A673 (cell line): ENCODE data around the gene CCDC141. TPM values are rescaled to one million over a fixed set of nuclear protein-coding genes. Genes with fewer than 3 reads are reported as not detected.

Experiments
- BruUV-seq: library from RNA; stranded (reverse); fragments of 400-500 nt; replicated peaks from 2 replicates; lab custom pipeline; 2021; lab: Mats Ljungman, UMichigan
- CTCF ChIA-PET: fragments of 300-600 bp; sonication (Branson Sonifier 250); formaldehyde crosslinking; loops from one replicate; lab custom pipeline; 2022; ENCODE audit warnings: antibody characterized with exemption; lab: Charles Lee
- POLR2A ChIA-PET: fragments of 300-600 bp; sonication (Branson Sonifier 250); formaldehyde crosslinking; loops from one replicate; lab custom pipeline; 2022; ENCODE audit warnings: antibody characterized with exemption; ENCODE audit not compliant: low non-redundant PET; lab: Charles Lee
- DNase-seq: peaks from one replicate; pipeline ENCODE4 v3.0.0-alpha.2; 2015; ENCODE audit warnings: low spot score
- H3K27ac ChIP-seq: fragments of 200-600 bp; sonication (generic); 2 replicates; pipeline ENCODE4 v1.5.1; 2016; ENCODE audit warnings: mixed run types, low read depth, mild to moderate bottlenecking, mixed read lengths, antibody characterized with exemption, low read length; ENCODE audit not compliant: poor library complexity, severe bottlenecking
- H3K27me3 ChIP-seq: fragments of 200-600 bp; sonication (generic); replicated peaks from 2 replicates; pipeline ENCODE4 v1.6.1; 2017; ENCODE audit warnings: mixed run types, low read depth, mild to moderate bottlenecking, mixed read lengths, antibody characterized with exemption, low read length; ENCODE audit not compliant: insufficient read depth, poor library complexity
- H3K36me3 ChIP-seq: fragments of 200-600 bp; sonication (generic); 2 replicates; pipeline ENCODE4 v1.6.1; 2016; ENCODE audit warnings: mixed run types, mild to moderate bottlenecking, mixed read lengths, antibody characterized with exemption, low read length; ENCODE audit not compliant: insufficient read depth, poor library complexity, severe bottlenecking
- H3K4me1 ChIP-seq: fragments of 200-600 bp; sonication (generic); 2 replicates; pipeline ENCODE4 v1.6.1; 2017; ENCODE audit warnings: mixed run types, mild to moderate bottlenecking, mixed read lengths, antibody characterized with exemption, low read length; ENCODE audit not compliant: insufficient read depth, poor library complexity, severe bottlenecking
- H3K4me3 ChIP-seq: fragments of 200-600 bp; sonication (generic); 2 replicates; pipeline ENCODE4 v1.5.1; 2016; ENCODE audit warnings: low read depth, mixed run types, mild to moderate bottlenecking, mixed read lengths, low read length; ENCODE audit not compliant: poor library complexity, severe bottlenecking
- H3K9me3 ChIP-seq: fragments of 200-600 bp; sonication (generic); 2 replicates; pipeline ENCODE4 v1.6.1; 2016; ENCODE audit warnings: mixed run types, low read depth, mild to moderate bottlenecking, mixed read lengths, antibody characterized with exemption, low read length; ENCODE audit not compliant: poor library complexity, severe bottlenecking
- EZH2 ChIP-seq: fragments of 200-600 bp; sonication (generic); IDR thresholded peaks from 2 replicates; pipeline ENCODE4 v1.6.1; 2017; ENCODE audit warnings: borderline replicate concordance, low read depth, mild to moderate bottlenecking, mixed read lengths, antibody characterized with exemption, low read length; ENCODE audit not compliant: poor library complexity, severe bottlenecking
- intact Hi-C: fragments of 100-400 bp; cut with micrococcal nuclease; formaldehyde crosslinking; loops from one replicate; pipeline ENCODE4 v1.10.0; 2022; ENCODE audit not compliant: unreplicated experiment
- total RNA-seq: library from RNA; stranded (reverse); gene quantifications from 2 replicates; pipeline ENCODE4 v1.2.3, GENCODE V29; 2021
- TF ChIP-seq, protein P1 (sequence below): fragments of 300-800, 200-600 bp; sonication (generic); conservative IDR thresholded peaks from 2 replicates; pipeline ENCODE4 v1.5.1; 2017; ENCODE audit warnings: low read depth, mild to moderate bottlenecking, antibody characterized with exemption, low read length, moderate library complexity, mixed read lengths

The CCDC141 gene
- total RNA-seq, 1 experiment from 2014 or later = not detected

DNA sequence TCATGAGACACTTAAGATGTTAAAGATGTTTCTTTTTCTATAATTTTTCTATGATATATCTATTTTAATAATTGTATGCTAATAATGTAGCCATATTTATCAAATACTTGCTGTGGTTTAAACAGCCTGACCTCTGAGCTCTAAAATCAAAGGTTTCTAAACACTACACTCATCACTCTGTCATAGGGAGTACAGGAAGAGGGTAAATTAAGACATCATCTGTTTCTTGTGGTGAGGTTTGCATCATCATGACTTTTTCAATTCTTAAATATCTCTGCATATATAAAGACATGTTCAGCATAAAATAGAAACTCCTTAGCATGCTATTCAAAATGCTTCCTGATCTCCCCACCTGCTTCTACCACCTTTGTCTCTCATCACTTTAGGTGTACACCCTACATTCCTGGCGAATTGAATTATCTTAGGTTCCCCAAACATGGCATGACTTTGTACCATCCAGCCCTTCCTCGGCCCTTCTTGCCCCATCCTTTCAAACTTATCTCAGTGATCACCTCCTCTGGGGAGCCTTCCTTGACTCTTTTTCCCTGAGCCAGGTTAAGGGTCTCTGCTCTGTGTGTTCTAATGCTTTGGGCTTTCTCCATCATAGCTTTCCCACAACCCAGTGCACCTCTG is 137.4 kb downstream of the CCDC141 start:
- Histone ChIP-seq H3K36me3 (no peaks in the 10 kb centered on the region), H3K9me3 (no peaks in the 10 kb centered on the region), H3K27me3 (peaks cover 13% of the 10 kb centered on the region), H3K4me1 (no peaks in the 10 kb centered on the region), H3K4me3 (no peak overlapping the region), H3K27ac (no peak overlapping the region)
- BruUV-seq = no TSS peak
- no peak for TF ChIP-seq EZH2
- TF ChIP-seq, protein P1, sequence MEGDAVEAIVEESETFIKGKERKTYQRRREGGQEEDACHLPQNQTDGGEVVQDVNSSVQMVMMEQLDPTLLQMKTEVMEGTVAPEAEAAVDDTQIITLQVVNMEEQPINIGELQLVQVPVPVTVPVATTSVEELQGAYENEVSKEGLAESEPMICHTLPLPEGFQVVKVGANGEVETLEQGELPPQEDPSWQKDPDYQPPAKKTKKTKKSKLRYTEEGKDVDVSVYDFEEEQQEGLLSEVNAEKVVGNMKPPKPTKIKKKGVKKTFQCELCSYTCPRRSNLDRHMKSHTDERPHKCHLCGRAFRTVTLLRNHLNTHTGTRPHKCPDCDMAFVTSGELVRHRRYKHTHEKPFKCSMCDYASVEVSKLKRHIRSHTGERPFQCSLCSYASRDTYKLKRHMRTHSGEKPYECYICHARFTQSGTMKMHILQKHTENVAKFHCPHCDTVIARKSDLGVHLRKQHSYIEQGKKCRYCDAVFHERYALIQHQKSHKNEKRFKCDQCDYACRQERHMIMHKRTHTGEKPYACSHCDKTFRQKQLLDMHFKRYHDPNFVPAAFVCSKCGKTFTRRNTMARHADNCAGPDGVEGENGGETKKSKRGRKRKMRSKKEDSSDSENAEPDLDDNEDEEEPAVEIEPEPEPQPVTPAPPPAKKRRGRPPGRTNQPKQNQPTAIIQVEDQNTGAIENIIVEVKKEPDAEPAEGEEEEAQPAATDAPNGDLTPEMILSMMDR = no peak
- DNase-seq = no peak
- ChIA-PET CTCF (no interaction called here), POLR2A (no interaction called here)
- intact Hi-C loops = loop anchor here (1.0 to 10.0 kb wide), 2 partner anchors 116 to 148 kb away; no protein-coding TSS in a partner anchor

DNA sequence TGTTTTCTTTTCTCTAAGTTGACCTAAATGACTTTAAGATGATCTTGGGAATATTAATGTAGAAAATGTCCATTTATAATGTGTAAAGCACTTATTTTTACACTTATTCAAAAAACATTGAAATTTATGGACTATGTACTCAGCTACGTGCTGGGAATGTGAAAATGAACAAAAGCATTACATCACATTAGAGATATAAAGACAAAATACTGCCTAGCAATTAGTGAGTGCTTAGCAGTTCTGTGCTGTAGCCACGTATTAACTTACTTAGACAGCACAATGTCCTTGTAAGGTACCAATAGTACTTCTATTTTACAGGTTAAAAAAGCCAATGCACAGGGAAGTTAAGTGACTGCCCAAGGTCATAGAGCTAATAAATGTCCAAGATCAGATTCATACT is 138.9 kb downstream of the CCDC141 start:
- Histone ChIP-seq H3K4me1 (no peaks in the 10 kb centered on the region), H3K27ac (no peak overlapping the region), H3K27me3 (peaks cover 8% of the 10 kb centered on the region), H3K4me3 (no peak overlapping the region), H3K36me3 (no peaks in the 10 kb centered on the region), H3K9me3 (no peaks in the 10 kb centered on the region)
- intact Hi-C loops = loop anchor here (10.0 kb wide), 1 partner anchor 146 kb away; no protein-coding TSS in a partner anchor
- no TSS peak for BruUV-seq
- POLR2A ChIA-PET = no interaction called here
- TF ChIP-seq, protein P1 = no peak
- TF ChIP-seq EZH2 = no peak
- DNase-seq = no peak
- CTCF ChIA-PET = no interaction called here

DNA sequence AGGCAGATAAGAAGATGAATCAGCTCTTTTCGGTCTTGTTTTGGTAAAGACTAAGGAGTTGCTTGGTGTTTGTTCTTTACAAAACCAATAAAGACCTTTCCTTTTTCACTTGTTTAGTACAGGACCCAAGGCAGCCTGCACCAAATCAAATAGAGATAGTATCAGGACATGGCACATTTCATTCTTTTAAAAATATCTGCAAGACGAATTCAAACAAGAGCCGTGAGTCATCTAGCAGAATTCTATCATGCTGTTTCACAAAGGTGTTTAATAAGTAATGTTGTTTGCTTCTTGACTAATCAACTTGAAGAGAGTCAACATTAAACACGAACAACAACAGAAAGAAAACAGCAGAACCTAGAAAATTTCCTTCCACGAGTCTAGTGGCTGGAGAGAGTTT is 139.9 kb downstream of the CCDC141 start:
- Histone ChIP-seq H3K4me3 (no peak overlapping the region), H3K4me1 (no peaks in the 10 kb centered on the region), H3K27ac (no peak overlapping the region), H3K36me3 (no peaks in the 10 kb centered on the region), H3K9me3 (no peaks in the 10 kb centered on the region), H3K27me3 (no peaks in the 10 kb centered on the region)
- no peak for DNase-seq
- no TSS peak for BruUV-seq
- intact Hi-C loops = loop anchor here (10.0 kb wide), 1 partner anchor 145 kb away; no protein-coding TSS in a partner anchor
- CTCF ChIA-PET = no interaction called here
- POLR2A ChIA-PET = no interaction called here
- TF ChIP-seq, protein P1 = no peak
- TF ChIP-seq EZH2 = no peak
